GM23338 (cell line): ENCODE results near the gene SLC1A6. TPM values are rescaled to one million over a fixed set of nuclear protein-coding genes. Genes with fewer than 3 reads are reported as not detected.

Experiments
- CREB1 ChIP-seq: fragments of 250-450 bp; sonication (Bioruptor Pico); IDR thresholded peaks from 2 replicates; pipeline ENCODE4 v1.5.0; 2020; ENCODE audit warnings: low read depth, mild to moderate bottlenecking, moderate library complexity
- EZH2 ChIP-seq: fragments of 200-600 bp; sonication (generic); IDR thresholded peaks from one replicate; pipeline ENCODE4 v1.8.0; 2017; ENCODE audit warnings: antibody characterized with exemption, mild to moderate bottlenecking, low read depth; ENCODE audit not compliant: unreplicated experiment
- EZH2phosphoT487 ChIP-seq: fragments of 200-600 bp; sonication (generic); IDR thresholded peaks from one replicate; pipeline ENCODE4 v1.8.1; 2018; ENCODE audit warnings: antibody characterized with exemption; ENCODE audit not compliant: unreplicated experiment
- JUNB ChIP-seq: IDR thresholded peaks from one replicate; pipeline ENCODE4 v1.6.1; 2016; ENCODE audit warnings: antibody characterized with exemption; ENCODE audit not compliant: unreplicated experiment
- POLR2AphosphoS5 ChIP-seq: IDR thresholded peaks from 2 replicates; pipeline ENCODE4 v1.6.1; 2016; ENCODE audit warnings: antibody characterized with exemption, low read depth
- STAT1 ChIP-seq: IDR thresholded peaks from one replicate; pipeline ENCODE4 v1.6.1; 2016; ENCODE audit warnings: antibody characterized with exemption; ENCODE audit not compliant: unreplicated experiment
- ZNF114 ChIP-seq: fragments of 250-450 bp; sonication (Bioruptor Pico); IDR thresholded peaks from 2 replicates; pipeline ENCODE4 v1.5.0; 2020; ENCODE audit warnings: mild to moderate bottlenecking, moderate library complexity
- ZNF331 ChIP-seq: fragments of 250-450 bp; sonication (Bioruptor Pico); IDR thresholded peaks from 2 replicates; pipeline ENCODE4 v1.5.0; 2020; ENCODE audit warnings: low read depth, mild to moderate bottlenecking, moderate library complexity
- polyA plus RNA-seq: library from polyadenylated mRNA; unstranded; fragments of >200 nt; fragmentation: Nextera tagmentation; extraction: Ambion mirVana; gene quantifications from 2 replicates; pipeline ENCODE4 v1.2.1, GENCODE V29; 2016
- total RNA-seq: library from RNA; depleted of rRNA; stranded (reverse); fragments of >200 nt; shearing (Covaris generic); gene quantifications from 2 replicates; pipeline ENCODE4 v1.2.3, GENCODE V29; 2014
- TF ChIP-seq, protein P1 (sequence below): fragments of 250-450 bp; sonication (Bioruptor Pico); IDR thresholded peaks from 2 replicates; pipeline ENCODE4 v1.5.0; 2020; ENCODE audit warnings: mild to moderate bottlenecking, moderate library complexity
- TF ChIP-seq, protein P2 (sequence below), 2 experiments: fragments of 200-600 bp in 1 of 2; sonication (generic) in 1 of 2; conservative IDR thresholded peaks; 2 replicates each; pipeline versions ENCODE4 v1.5.1 to v1.6.1; 2016 to 2017; ENCODE audit warnings: antibody characterized with exemption in 2 of 2, low read depth in 2 of 2, mild to moderate bottlenecking in 2 of 2, moderate library complexity in 1 of 2
- TF ChIP-seq, protein P3 (sequence below): IDR thresholded peaks from 2 replicates; pipeline ENCODE4 v1.6.1; 2016; ENCODE audit warnings: antibody characterized with exemption

Gene SLC1A6
- total and polyA plus RNA-seq, 2 experiments from 2014 or later = 12.6 to 37.3 TPM

DNA sequence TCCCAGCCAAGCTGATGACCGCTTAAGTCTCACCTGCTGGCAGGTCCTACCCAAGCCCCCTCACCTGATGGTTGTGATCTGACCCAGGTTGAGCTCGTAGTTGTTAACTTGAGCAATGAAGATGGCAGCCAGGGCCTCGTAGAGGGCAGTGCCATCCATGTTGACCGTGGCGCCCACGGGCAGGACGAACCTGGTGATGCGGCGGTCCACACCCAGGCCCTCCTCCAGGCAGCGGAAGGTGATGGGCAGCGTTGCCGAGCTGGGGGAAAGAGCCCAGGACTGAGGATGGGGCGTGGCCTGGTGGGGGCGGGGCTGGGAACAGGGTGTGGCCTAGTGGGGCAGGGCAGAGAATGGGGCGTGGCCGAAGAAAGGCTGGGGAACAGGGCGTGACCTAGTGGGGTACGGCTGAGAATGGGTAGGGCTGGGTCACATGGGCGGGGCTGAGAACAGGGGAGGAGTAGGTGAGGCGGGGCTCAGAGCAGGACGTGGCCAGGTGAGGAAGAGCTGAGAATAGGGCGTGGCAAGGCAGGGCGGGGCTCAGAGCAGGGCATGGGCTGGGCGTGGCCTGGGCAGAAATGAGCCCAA lies 25.5 kb downstream of the SLC1A6 start (continued):
- TF ChIP-seq, protein P1, sequence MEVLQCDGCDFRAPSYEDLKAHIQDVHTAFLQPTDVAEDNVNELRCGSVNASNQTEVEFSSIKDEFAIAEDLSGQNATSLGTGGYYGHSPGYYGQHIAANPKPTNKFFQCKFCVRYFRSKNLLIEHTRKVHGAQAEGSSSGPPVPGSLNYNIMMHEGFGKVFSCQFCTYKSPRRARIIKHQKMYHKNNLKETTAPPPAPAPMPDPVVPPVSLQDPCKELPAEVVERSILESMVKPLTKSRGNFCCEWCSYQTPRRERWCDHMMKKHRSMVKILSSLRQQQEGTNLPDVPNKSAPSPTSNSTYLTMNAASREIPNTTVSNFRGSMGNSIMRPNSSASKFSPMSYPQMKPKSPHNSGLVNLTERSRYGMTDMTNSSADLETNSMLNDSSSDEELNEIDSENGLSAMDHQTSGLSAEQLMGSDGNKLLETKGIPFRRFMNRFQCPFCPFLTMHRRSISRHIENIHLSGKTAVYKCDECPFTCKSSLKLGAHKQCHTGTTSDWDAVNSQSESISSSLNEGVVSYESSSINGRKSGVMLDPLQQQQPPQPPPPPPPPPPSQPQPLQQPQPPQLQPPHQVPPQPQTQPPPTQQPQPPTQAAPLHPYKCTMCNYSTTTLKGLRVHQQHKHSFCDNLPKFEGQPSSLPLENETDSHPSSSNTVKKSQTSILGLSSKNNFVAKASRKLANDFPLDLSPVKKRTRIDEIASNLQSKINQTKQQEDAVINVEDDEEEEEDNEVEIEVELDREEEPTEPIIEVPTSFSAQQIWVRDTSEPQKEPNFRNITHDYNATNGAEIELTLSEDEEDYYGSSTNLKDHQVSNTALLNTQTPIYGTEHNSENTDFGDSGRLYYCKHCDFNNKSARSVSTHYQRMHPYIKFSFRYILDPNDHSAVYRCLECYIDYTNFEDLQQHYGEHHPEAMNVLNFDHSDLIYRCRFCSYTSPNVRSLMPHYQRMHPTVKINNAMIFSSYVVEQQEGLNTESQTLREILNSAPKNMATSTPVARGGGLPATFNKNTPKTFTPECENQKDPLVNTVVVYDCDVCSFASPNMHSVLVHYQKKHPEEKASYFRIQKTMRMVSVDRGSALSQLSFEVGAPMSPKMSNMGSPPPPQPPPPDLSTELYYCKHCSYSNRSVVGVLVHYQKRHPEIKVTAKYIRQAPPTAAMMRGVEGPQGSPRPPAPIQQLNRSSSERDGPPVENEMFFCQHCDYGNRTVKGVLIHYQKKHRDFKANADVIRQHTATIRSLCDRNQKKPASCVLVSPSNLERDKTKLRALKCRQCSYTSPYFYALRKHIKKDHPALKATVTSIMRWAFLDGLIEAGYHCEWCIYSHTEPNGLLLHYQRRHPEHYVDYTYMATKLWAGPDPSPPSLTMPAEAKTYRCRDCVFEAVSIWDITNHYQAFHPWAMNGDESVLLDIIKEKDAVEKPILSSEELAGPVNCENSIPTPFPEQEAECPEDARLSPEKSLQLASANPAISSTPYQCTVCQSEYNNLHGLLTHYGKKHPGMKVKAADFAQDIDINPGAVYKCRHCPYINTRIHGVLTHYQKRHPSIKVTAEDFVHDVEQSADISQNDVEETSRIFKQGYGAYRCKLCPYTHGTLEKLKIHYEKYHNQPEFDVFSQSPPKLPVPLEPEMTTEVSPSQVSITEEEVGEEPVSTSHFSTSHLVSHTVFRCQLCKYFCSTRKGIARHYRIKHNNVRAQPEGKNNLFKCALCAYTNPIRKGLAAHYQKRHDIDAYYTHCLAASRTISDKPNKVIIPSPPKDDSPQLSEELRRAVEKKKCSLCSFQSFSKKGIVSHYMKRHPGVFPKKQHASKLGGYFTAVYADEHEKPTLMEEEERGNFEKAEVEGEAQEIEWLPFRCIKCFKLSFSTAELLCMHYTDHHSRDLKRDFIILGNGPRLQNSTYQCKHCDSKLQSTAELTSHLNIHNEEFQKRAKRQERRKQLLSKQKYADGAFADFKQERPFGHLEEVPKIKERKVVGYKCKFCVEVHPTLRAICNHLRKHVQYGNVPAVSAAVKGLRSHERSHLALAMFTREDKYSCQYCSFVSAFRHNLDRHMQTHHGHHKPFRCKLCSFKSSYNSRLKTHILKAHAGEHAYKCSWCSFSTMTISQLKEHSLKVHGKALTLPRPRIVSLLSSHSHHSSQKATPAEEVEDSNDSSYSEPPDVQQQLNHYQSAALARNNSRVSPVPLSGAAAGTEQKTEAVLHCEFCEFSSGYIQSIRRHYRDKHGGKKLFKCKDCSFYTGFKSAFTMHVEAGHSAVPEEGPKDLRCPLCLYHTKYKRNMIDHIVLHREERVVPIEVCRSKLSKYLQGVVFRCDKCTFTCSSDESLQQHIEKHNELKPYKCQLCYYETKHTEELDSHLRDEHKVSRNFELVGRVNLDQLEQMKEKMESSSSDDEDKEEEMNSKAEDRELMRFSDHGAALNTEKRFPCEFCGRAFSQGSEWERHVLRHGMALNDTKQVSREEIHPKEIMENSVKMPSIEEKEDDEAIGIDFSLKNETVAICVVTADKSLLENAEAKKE (CRISPR knock-in tag) = no peak
- TF ChIP-seq STAT1 (no peak), ZNF331 (no peak), POLR2AphosphoS5 (no peak), ZNF114 (CRISPR knock-in tag) (no peak), EZH2 (no peak), EZH2phosphoT487 (no peak), CREB1 (CRISPR knock-in tag) (no peak), JUNB (no peak)
- TF ChIP-seq, protein P2, sequence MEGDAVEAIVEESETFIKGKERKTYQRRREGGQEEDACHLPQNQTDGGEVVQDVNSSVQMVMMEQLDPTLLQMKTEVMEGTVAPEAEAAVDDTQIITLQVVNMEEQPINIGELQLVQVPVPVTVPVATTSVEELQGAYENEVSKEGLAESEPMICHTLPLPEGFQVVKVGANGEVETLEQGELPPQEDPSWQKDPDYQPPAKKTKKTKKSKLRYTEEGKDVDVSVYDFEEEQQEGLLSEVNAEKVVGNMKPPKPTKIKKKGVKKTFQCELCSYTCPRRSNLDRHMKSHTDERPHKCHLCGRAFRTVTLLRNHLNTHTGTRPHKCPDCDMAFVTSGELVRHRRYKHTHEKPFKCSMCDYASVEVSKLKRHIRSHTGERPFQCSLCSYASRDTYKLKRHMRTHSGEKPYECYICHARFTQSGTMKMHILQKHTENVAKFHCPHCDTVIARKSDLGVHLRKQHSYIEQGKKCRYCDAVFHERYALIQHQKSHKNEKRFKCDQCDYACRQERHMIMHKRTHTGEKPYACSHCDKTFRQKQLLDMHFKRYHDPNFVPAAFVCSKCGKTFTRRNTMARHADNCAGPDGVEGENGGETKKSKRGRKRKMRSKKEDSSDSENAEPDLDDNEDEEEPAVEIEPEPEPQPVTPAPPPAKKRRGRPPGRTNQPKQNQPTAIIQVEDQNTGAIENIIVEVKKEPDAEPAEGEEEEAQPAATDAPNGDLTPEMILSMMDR (conservative IDR thresholded peaks at IDR 0.05; ENCODE audit: low read depth in 2 of 2) = no peak
- TF ChIP-seq, protein P3, sequence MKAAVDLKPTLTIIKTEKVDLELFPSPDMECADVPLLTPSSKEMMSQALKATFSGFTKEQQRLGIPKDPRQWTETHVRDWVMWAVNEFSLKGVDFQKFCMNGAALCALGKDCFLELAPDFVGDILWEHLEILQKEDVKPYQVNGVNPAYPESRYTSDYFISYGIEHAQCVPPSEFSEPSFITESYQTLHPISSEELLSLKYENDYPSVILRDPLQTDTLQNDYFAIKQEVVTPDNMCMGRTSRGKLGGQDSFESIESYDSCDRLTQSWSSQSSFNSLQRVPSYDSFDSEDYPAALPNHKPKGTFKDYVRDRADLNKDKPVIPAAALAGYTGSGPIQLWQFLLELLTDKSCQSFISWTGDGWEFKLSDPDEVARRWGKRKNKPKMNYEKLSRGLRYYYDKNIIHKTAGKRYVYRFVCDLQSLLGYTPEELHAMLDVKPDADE = no peak
